ENCODE measurements around the gene MAP1S. TPM values are rescaled to one million over a fixed set of nuclear protein-coding genes. Genes with fewer than 3 reads are reported as not detected.

MAP1S gene
- total RNA-seq, 4 donors from 2014 or later: 20.0 to 61.5 (median 35.1) TPM

GRCh38 chr19:17677002-17677401 is 42.3 kb upstream of the MAP1S start:
- no peak for DNase-seq

GRCh38 chr19:17678836-17679235 is 40.4 kb upstream of the MAP1S start:
- Histone ChIP-seq H3K27ac (no peak overlapping the region), H3K4me1 (peaks cover 7 to 12% of the 10 kb centered on the region in 2 donors), H3K4me3 (no peak overlapping the region), H3K9me3 (no peaks in the 10 kb centered on the region), H3K27me3 (peaks cover 4 to 27% (median 9%) of the 10 kb centered on the region in 3 donors), H3K36me3 (no peaks in the 10 kb centered on the region)
- DNase-seq: no peak
- no peak for ATAC-seq
- intact Hi-C loops (cut with DNase I; ENCODE audit: low total_unique reads) (no loop called here), in situ Hi-C loops (cut with MboI; ENCODE audit: low sequenced_read_pairs in 4 of 4) (no loop called here)
- TF ChIP-seq CTCF (IDR thresholded peaks at IDR 0.05 in 4 of 5, conservative IDR thresholded peaks at IDR 0.05 in 1 of 5) (no peak), POLR2A (IDR thresholded peaks at IDR 0.05) (no peak)

More at GRCh38 chr19:17677002-17677401, 42.3 kb upstream of the MAP1S start:
- ATAC-seq: no peak
- Histone ChIP-seq H3K36me3 (no peaks in the 10 kb centered on the region), H3K27ac (no peak overlapping the region), H3K4me3 (no peak overlapping the region), H3K9me3 (no peaks in the 10 kb centered on the region), H3K4me1 (peaks cover 7 to 12% of the 10 kb centered on the region in 2 donors), H3K27me3 (peaks cover 4 to 18% (median 9%) of the 10 kb centered on the region in 3 donors)
- TF ChIP-seq CTCF (IDR thresholded peaks at IDR 0.05 in 4 of 5, conservative IDR thresholded peaks at IDR 0.05 in 1 of 5) (no peak), POLR2A (IDR thresholded peaks at IDR 0.05) (no peak)
- intact Hi-C loops (cut with DNase I; ENCODE audit: low total_unique reads): no loop called here
- in situ Hi-C loops (cut with MboI; ENCODE audit: low sequenced_read_pairs in 4 of 4): no loop called here

GRCh38 chr19:17679526-17680229 is 39.6 kb upstream of the MAP1S start:
- Histone ChIP-seq H3K36me3 (no peaks in the 10 kb centered on the region), H3K27ac (peak overlapping the region in 3 of 4 donors; percentile 26 to 42 (median 39)), H3K4me3 (peak overlapping the region; percentile 23 to 43 (median 38)), H3K9me3 (no peaks in the 10 kb centered on the region), H3K27me3 (peaks cover 10 to 34% (median 15%) of the 10 kb centered on the region in 3 donors), H3K4me1 (peaks cover 7 to 12% of the 10 kb centered on the region in 2 donors)
- DNase-seq (no peak), ATAC-seq (no peak)
- in situ Hi-C loops (cut with MboI; ENCODE audit: low sequenced_read_pairs in 4 of 4): no loop called here
- intact Hi-C loops (cut with DNase I; ENCODE audit: low total_unique reads): no loop called here
- no peak for TF ChIP-seq POLR2A (IDR thresholded peaks at IDR 0.05)

- Histone ChIP-seq H3K36me3 (no peaks in the 10 kb centered on the region), H3K9me3 (no peaks in the 10 kb centered on the region), H3K4me1 (peaks cover 7 to 12% of the 10 kb centered on the region in 2 donors), H3K27me3 (peaks cover 13 to 40% (median 16%) of the 10 kb centered on the region in 3 donors), H3K27ac (no peak overlapping the region), H3K4me3 (peak overlapping the region; percentile 23 to 43 (median 38))
- ATAC-seq (peak; percentile 65 to 76), DNase-seq (peak; percentile 25 to 39)
- in situ Hi-C loops (cut with MboI; ENCODE audit: low sequenced_read_pairs in 4 of 4) (no loop called here), intact Hi-C loops (cut with DNase I; ENCODE audit: low total_unique reads) (no loop called here)
- TF ChIP-seq CTCF (IDR thresholded peaks at IDR 0.05 in 4 of 5, conservative IDR thresholded peaks at IDR 0.05 in 1 of 5) (no peak), POLR2A (IDR thresholded peaks at IDR 0.05) (no peak)
Measured at GRCh38 chr19:17680230-17680722, 39.0 kb upstream of the MAP1S start.

GRCh38 chr19:17681505-17682125 is 37.7 kb upstream of the MAP1S start:
- in situ Hi-C loops (cut with MboI; ENCODE audit: low sequenced_read_pairs in 4 of 4): no loop called here
- intact Hi-C loops (cut with DNase I; ENCODE audit: low total_unique reads): no loop called here
- no peak for DNase-seq
- Histone ChIP-seq H3K4me3 (no peak overlapping the region), H3K27ac (no peak overlapping the region), H3K9me3 (no peaks in the 10 kb centered on the region), H3K4me1 (peaks cover 7 to 13% of the 10 kb centered on the region in 2 donors), H3K36me3 (no peaks in the 10 kb centered on the region), H3K27me3 (peaks cover 20 to 52% (median 26%) of the 10 kb centered on the region in 3 donors)
- ATAC-seq: no peak
- TF ChIP-seq CTCF (IDR thresholded peaks at IDR 0.05 in 4 of 5, conservative IDR thresholded peaks at IDR 0.05 in 1 of 5): no peak
- TF ChIP-seq POLR2A (IDR thresholded peaks at IDR 0.05): no peak

Data from gastrocnemius medialis (tissue), 4 donors.